KMS-11 (cell line): ENCODE results near the gene DCUN1D3.

Experiments used
- H2AFZ ChIP-seq: fragments of 200-600 bp; sonication (generic); 2 replicates; pipeline ENCODE4 v1.6.1; 2016; ENCODE audit warnings: antibody characterized with exemption, mixed run types, low read depth
- H3K27ac ChIP-seq: fragments of 200-600 bp; sonication (generic); 2 replicates; pipeline ENCODE4 v1.6.1; 2016; ENCODE audit warnings: mild to moderate bottlenecking, mixed run types
- H3K27me3 ChIP-seq: fragments of 200-600 bp; sonication (generic); 2 replicates; pipeline ENCODE4 v1.6.1; 2017; ENCODE audit warnings: mild to moderate bottlenecking, low read depth, mixed run types, moderate library complexity; ENCODE audit not compliant: insufficient read depth
- H3K36me3 ChIP-seq: fragments of 200-600 bp; sonication (generic); 2 replicates; pipeline ENCODE4 v1.6.1; 2017; ENCODE audit warnings: mild to moderate bottlenecking, mixed run types; ENCODE audit not compliant: insufficient read depth
- H3K4me1 ChIP-seq: fragments of 200-600 bp; sonication (generic); 2 replicates; pipeline ENCODE4 v1.6.1; 2016; ENCODE audit warnings: mild to moderate bottlenecking, low read depth, mixed run types; ENCODE audit not compliant: poor library complexity, severe bottlenecking
- H3K4me2 ChIP-seq: fragments of 200-600 bp; sonication (generic); 2 replicates; pipeline ENCODE4 v1.7.0; 2016; ENCODE audit warnings: mild to moderate bottlenecking, mixed run types
- H3K4me3 ChIP-seq: fragments of 200-600 bp; sonication (generic); IDR thresholded peaks from 2 replicates; pipeline ENCODE4 v1.6.1; 2017; ENCODE audit warnings: low read depth, low read length, mixed read lengths; ENCODE audit not compliant: insufficient read depth
- H3K79me2 ChIP-seq: fragments of 200-600 bp; sonication (generic); 2 replicates; pipeline ENCODE4 v1.6.1; 2016; ENCODE audit warnings: low read depth, mixed run types; ENCODE audit not compliant: insufficient read depth
- H3K9ac ChIP-seq: fragments of 200-600 bp; sonication (generic); 2 replicates; pipeline ENCODE4 v1.6.1; 2016; ENCODE audit warnings: mild to moderate bottlenecking, mixed run types
- H4K20me1 ChIP-seq: fragments of 200-600 bp; sonication (generic); 2 replicates; pipeline ENCODE4 v1.6.1; 2016; ENCODE audit warnings: mild to moderate bottlenecking, mixed run types; ENCODE audit not compliant: insufficient read depth
- TF ChIP-seq, protein P1 (sequence below): fragments of 200-600 bp; sonication (generic); conservative IDR thresholded peaks from 2 replicates; pipeline ENCODE4 v1.6.1; 2017; ENCODE audit warnings: low read depth, mild to moderate bottlenecking, antibody characterized with exemption, low read length, moderate library complexity, mixed read lengths

The DCUN1D3 gene

DNA sequence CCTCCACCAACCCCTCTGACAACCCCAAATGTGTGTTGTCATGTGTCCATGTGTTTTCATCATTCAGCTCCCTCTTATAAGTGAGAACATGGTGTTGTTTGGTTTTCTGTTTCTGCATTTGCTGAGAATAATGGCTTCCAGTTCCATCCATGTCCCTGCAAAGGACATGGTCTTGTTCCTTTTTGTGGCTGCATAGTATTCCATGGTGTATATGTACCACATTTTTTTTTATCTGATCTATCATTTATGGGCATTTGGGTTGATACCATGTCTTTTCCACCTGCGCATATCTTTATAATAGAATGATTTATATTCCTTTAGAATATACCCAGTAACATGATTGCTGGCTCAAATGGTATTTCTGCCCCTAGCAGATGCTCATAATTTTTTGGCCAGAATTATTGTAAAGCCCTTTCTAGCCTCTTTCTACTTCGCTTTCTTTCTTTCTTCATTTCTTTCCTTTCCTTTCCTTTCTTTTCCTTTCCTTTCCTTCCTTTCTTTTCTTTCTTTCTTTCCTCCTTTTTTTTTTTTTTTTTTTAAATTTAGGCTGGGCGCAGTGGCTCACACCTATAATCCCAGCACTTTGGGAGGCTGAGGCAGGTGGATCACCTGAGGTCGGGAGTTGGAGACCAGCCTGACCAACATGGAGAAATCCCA, 81.1 kb downstream of the DCUN1D3 start:
- Histone ChIP-seq H3K4me3 (no peak overlapping the region), H3K27me3 (no peaks in the 10 kb centered on the region), H3K4me2 (no peak overlapping the region), H3K79me2 (no peaks in the 10 kb centered on the region), H2AFZ (no peak overlapping the region), H3K9ac (no peak overlapping the region), H4K20me1 (no peaks in the 10 kb centered on the region; the same call in 1 of the 2 replicates), H3K27ac (no peak overlapping the region), H3K4me1 (no peaks in the 10 kb centered on the region), H3K36me3 (no peaks in the 10 kb centered on the region)
- TF ChIP-seq, protein P1, sequence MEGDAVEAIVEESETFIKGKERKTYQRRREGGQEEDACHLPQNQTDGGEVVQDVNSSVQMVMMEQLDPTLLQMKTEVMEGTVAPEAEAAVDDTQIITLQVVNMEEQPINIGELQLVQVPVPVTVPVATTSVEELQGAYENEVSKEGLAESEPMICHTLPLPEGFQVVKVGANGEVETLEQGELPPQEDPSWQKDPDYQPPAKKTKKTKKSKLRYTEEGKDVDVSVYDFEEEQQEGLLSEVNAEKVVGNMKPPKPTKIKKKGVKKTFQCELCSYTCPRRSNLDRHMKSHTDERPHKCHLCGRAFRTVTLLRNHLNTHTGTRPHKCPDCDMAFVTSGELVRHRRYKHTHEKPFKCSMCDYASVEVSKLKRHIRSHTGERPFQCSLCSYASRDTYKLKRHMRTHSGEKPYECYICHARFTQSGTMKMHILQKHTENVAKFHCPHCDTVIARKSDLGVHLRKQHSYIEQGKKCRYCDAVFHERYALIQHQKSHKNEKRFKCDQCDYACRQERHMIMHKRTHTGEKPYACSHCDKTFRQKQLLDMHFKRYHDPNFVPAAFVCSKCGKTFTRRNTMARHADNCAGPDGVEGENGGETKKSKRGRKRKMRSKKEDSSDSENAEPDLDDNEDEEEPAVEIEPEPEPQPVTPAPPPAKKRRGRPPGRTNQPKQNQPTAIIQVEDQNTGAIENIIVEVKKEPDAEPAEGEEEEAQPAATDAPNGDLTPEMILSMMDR = no peak

DNA sequence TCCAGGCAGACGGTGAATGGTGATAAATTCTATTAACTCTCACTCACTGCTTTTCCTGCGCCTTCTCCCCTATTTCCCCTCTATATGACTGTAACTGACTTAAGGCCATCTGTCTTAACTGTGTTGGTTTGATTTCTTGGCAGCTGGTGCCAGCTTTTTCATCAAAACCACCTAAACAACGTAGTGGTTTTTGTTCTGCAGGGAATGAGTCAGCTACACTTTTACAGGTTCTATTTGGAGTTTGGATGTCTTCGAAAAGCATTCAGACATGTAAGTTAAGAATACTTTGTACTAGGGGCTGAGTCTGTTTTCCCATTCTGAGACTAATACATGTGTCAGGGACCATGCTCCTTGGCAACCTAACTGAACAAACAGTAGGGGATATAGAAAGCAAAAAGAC, 85.4 kb downstream of the DCUN1D3 start:
- no peaks in the 10 kb centered on the region for H3K36me3 ChIP-seq
- no peaks in the 10 kb centered on the region for H4K20me1 ChIP-seq
- no peaks in the 10 kb centered on the region for H3K79me2 ChIP-seq
- no peak overlapping the region for H3K9ac ChIP-seq
- no peak overlapping the region for H2AFZ ChIP-seq
- no peaks in the 10 kb centered on the region for H3K27me3 ChIP-seq
- H3K27ac ChIP-seq = no peak overlapping the region
- TF ChIP-seq, protein P1 = no peak
- H3K4me3 ChIP-seq = no peak overlapping the region
- H3K4me2 ChIP-seq = no peak overlapping the region
- H3K4me1 ChIP-seq = no peaks in the 10 kb centered on the region

DNA sequence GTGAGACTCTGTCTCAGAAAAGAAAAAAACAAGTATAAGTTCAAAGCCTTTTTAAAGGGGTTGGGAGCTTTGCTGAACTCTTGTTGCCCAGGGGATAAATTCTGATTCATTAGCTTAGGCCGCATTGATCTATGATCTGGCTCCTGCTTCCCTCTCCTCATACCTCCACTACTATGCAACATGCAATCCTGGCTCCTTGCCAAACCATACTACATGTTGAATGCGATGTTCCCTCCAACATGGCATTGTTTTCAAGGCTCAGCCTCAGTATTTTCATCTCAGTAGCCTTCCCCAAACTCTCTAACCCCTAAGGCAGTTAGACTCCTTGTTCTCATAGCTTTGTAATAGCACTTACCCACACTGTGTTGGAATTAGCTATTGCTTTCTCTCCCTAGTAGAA, 87.6 kb downstream of the DCUN1D3 start:
- Histone ChIP-seq H3K9ac (no peak overlapping the region), H3K79me2 (no peaks in the 10 kb centered on the region; the same call in 1 of the 2 replicates), H2AFZ (no peak overlapping the region), H3K27ac (no peak overlapping the region), H3K4me3 (no peak overlapping the region), H3K36me3 (no peaks in the 10 kb centered on the region), H3K4me2 (no peak overlapping the region), H4K20me1 (no peaks in the 10 kb centered on the region), H3K27me3 (no peaks in the 10 kb centered on the region), H3K4me1 (peaks cover 8% of the 10 kb centered on the region)
- TF ChIP-seq, protein P1 = no peak

DNA sequence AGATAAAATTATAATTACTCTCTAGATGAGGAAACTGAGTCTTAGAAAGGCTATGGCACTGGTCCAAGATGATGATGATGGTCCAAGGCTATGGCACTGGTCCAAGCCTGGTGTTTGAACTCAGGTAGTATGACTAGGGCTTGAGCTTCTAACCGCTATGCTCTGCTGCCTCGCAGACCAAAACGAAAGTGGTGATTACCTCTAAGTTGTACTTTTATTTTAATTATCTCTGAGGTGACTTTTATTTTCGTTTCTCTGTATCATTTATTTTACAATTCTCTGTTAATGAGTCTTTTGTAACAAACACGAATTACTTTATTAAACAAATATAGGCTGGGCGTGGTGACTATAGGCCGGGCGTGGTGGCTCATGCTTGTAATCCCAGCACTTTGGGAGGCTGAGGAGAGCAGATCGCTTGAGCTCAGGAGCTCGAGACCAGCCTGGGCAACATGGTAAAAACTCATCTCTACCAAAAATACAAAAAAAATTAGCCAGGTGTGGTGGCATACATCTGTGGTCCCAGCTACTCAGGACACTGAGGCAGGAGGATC, 88.2 kb downstream of the DCUN1D3 start:
- no peaks in the 10 kb centered on the region for H3K36me3 ChIP-seq
- no peaks in the 10 kb centered on the region for H4K20me1 ChIP-seq

More for the DNA sequence above, 88.2 kb downstream of the DCUN1D3 start:
- H3K9ac ChIP-seq = no peak overlapping the region
- H3K27me3 ChIP-seq = no peaks in the 10 kb centered on the region
- TF ChIP-seq, protein P1 = no peak
- peaks cover 8% of the 10 kb centered on the region for H3K4me1 ChIP-seq
- no peak overlapping the region for H3K27ac ChIP-seq
- H3K4me3 ChIP-seq = no peak overlapping the region
- H2AFZ ChIP-seq = no peak overlapping the region
- H3K4me2 ChIP-seq = no peak overlapping the region
- H3K79me2 ChIP-seq = no peaks in the 10 kb centered on the region; the same call in 1 of the 2 replicates
